Amniotic stem cell (primary cell): Measurements from ENCODE around the gene TREX2.

Source experiments
- DNase-seq: peaks from one replicate; lab custom pipeline; 2025; lab: John Stamatoyannopoulos, UW

Gene TREX2

GRCh38 chrX:153445856-153446635 lies at the start of gene TREX2:
TREX2 (minus strand) TSS chrX:153446056; CDS start chrX:153445430, 626 bp downstream.
- DNase-seq: no peak

GRCh38 chrX:153495362-153495751 lies 49.5 kb upstream of the TREX2 start:
- DNase-seq: no peak

- DNase-seq: peak; percentile 48
Observed at GRCh38 chrX:153494541-153495361, 48.9 kb upstream of the TREX2 start, which contains the start of gene BGN. BGN (plus strand) TSS chrX:153494980; CDS start chrX:153504632, 9,652 bp downstream.

GRCh38 chrX:153494061-153494460 lies 48.2 kb upstream of the TREX2 start:
- DNase-seq: no peak

GRCh38 chrX:153493085-153493484 lies 47.2 kb upstream of the TREX2 start:
- no peak for DNase-seq

- DNase-seq: no peak
Observed at GRCh38 chrX:153492543-153492942, 46.7 kb upstream of the TREX2 start.

GRCh38 chrX:153491918-153492317 lies 46.1 kb upstream of the TREX2 start:
- DNase-seq: no peak

GRCh38 chrX:153491351-153491914 lies 45.6 kb upstream of the TREX2 start:
- no peak for DNase-seq

- no peak for DNase-seq
Observed at GRCh38 chrX:153490217-153490930, 44.5 kb upstream of the TREX2 start.

- no peak for DNase-seq
Observed at GRCh38 chrX:153488231-153488914, 42.5 kb upstream of the TREX2 start.

GRCh38 chrX:153487590-153488071 lies 41.8 kb upstream of the TREX2 start:
- no peak for DNase-seq

GRCh38 chrX:153486171-153486570 lies 40.3 kb upstream of the TREX2 start:
- DNase-seq: no peak

- no peak for DNase-seq
Observed at GRCh38 chrX:153485396-153486080, 39.7 kb upstream of the TREX2 start.

- no peak for DNase-seq
Observed at GRCh38 chrX:153482376-153483015, 36.6 kb upstream of the TREX2 start.

- DNase-seq: no peak
Observed at GRCh38 chrX:153481043-153481442, 35.2 kb upstream of the TREX2 start.

GRCh38 chrX:153478746-153479145 lies 32.9 kb upstream of the TREX2 start:
- no peak for DNase-seq

GRCh38 chrX:153477901-153478300 lies 32.0 kb upstream of the TREX2 start:
- no peak for DNase-seq

- DNase-seq: no peak
Observed at GRCh38 chrX:153477364-153477857, 31.6 kb upstream of the TREX2 start.

- DNase-seq: peak; percentile 12
Observed at GRCh38 chrX:153476666-153477363, 31.0 kb upstream of the TREX2 start.
